HuH-7 (cell line): ENCODE measurements around the gene LDB2.

Source experiments
- DNase-seq: peaks from one replicate; pipeline ENCODE4 v3.0.0; 2011; ENCODE audit warnings: low spot score

Gene LDB2

DNA sequence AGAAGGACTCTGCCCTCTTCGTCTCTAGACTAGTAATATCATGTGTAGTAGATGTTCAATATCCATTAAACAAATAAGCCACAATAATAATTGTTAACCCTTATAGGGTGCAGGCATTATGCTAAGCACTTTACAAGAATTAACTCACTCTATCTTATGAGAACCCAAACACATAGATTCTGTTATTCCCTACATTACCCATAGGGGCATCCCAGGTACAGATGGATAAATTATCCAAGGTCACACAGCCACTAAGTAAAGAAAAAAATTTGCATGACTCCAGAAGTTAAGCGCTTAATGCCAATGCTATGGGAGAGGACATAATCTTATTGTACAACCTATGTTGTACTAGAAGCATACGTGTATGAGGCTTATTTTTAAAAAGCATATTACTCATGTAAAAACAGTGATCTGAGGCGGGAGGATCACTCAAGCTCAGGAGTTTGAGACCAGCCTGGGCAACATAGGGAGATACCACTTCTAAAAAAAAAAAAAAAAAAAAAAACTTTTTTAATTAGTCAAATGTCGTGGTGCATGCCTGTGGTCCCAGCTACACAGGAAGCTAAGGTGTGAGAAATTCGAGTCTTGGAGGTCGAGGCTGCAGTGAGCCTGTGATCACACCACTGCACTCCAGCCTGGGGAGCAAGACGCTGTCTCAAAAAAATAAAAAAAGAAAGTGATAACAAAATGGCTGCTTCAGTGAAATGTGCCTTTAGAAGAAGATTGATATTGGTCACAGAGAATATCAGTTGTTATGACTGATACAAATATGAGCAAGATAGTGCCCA lies 13.6 kb downstream of the LDB2 start:
- peak; percentile 8 for DNase-seq

GRCh38 chr4:16883806-16884205 lies 14.6 kb downstream of the LDB2 start:
- no peak for DNase-seq

GRCh38 chr4:16881151-16881884 lies 17.1 kb downstream of the LDB2 start:
- no peak for DNase-seq

- DNase-seq, result no peak
These were observed 23.0 kb downstream of the LDB2 start for GRCh38 chr4:16875487-16875886.

- no peak for DNase-seq
These were observed 28.7 kb downstream of the LDB2 start for GRCh38 chr4:16869594-16870245.

- DNase-seq, result no peak
These were observed 29.8 kb downstream of the LDB2 start for GRCh38 chr4:16868674-16869073.

DNA sequence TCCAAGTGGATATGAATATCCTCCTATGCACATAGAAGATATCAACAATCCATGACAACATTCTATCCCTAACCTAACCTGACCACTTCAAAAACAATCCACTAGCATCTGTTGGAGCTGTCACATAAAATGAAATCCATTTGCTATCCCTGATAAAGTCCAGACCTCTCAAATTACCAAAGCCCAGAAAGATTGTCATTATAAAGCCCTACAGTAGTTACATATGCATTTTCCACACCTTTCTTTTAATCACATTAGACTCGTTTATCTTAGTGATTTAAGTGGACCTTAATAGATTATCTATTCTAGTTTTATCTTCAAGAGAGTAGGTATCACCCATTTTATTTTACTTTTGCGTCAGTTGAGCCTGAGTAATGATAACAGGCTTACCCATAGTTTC lies 30.6 kb downstream of the LDB2 start:
- no peak for DNase-seq

DNA sequence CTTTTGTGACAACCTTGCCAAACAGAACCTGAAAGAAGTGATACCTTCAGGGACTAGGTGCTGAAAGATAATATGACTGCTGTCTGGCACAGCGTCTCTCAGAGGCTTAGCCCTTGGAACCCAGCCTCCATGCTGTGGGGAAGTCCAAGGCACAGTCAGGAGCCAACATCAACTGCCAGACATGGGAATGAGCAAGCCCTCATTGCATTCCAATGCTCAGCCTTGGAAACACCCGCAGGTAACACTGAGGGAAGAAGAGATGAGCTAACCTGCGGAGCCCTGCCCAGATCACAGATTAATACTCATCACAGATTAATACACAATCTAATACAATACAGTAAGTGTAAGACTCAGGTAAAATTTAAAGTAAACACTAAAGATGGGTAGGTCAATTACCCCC lies 31.5 kb downstream of the LDB2 start:
- no peak for DNase-seq

GRCh38 chr4:16865897-16866283 lies 32.6 kb downstream of the LDB2 start:
- DNase-seq, result no peak

- no peak for DNase-seq
These were observed 33.1 kb downstream of the LDB2 start for GRCh38 chr4:16865209-16865896.

DNA sequence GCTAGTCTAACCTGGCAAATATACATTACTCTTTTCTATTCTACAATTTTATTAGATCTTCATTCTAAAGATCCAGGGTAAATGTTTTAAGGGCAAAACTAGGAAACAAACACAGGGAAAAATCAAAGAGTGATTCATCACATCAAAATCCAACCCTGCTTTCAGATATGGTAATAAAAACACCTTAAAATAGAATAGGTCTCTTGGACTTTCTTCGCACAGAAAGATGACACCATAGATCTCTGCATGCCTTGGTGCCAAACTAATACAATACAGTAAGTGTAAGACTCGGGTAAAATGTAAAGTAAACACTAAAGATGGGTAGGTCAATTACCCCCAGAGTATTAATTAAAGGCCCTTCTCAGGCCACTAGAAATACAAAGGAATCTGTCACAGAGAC lies 34.2 kb downstream of the LDB2 start:
- no peak for DNase-seq

- no peak for DNase-seq
These were observed 35.7 kb downstream of the LDB2 start for GRCh38 chr4:16862697-16863096.

GRCh38 chr4:16860516-16860915 lies 37.9 kb downstream of the LDB2 start:
- DNase-seq, result no peak

DNA sequence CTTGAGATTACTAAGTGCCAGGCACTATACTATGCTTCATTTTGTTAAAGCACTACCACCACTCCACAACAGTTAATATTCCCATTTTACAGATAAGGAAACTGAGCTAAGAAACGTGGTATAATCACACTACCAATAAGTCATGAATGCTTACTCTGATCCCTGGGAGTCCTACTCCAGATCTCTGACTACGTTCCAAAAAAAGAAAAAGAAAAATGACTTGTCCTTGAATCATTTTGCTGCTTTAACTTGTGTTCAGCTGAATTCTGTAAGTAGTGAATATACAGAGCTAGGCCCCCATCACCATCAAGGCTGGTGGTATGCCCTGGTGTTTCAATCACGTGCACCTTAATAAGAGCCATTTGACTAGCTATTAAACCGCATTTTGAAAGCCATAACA lies 39.4 kb downstream of the LDB2 start:
- DNase-seq, result no peak

DNA sequence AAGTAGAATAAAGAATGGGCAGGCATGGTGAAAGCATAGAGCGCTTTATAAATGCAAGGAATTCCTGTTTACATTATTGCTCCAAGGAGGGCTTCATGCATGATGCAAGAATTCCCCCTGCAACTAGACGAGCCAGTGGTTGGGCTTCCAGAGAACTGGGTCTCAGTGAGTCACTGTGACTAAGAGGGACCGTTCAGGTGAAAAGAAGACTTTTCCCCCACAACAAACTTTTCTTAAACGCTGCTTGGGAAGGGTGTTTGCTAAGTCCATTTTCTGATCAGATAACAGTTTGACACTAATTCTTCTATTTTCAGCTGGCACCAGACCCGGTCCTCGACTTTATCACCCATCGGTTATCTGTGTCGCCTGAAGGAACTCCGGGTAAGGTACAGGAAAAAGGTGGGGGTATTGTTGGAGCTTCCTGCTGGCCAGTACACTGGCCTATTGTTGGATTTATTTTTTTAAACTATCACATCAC lies 40.1 kb downstream of the LDB2 start:
- DNase-seq, result no peak

- DNase-seq, result no peak
These were observed 41.0 kb downstream of the LDB2 start for GRCh38 chr4:16857425-16857824.

GRCh38 chr4:16853640-16854039 lies 44.8 kb downstream of the LDB2 start:
- no peak for DNase-seq

DNA sequence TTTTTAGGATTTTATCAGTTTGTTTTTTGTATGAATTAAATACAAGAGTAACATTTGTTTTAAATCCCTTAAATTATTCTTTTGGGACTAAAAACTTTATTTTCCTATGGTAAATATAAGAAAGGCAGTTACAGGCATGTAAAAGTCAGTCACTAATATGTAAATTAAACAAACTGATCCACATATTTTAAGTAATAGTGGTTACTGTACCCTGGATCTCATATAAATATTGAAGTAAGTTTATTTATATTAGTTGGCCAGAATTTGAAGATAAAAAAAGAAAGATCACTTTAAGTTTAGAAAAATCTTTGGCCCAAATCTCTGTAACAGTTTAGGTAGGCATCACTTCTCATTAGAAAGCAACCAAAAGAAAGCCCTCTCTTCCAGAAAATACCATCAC lies 45.8 kb downstream of the LDB2 start:
- DNase-seq, result no peak

DNA sequence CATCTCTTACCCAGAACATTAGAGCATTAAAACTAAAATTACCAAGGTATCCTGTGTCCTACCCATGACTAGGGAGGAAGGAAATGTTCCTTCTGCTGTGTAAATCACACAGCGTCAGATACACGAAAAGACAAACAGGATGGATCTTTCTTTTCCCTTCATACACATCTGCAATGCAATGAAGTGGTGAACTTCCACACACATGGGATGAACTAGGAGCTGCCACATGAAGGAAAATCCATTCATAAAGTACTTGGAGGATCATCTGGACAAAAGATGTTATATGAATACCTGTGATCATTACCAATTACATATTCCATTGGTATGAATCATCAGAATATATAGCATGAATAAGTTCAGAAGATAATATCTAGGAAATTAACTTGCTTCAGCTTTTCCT lies 46.2 kb downstream of the LDB2 start:
- DNase-seq, result no peak

- no peak for DNase-seq
These were observed 51.8 kb downstream of the LDB2 start for GRCh38 chr4:16846540-16847117.

- peak; percentile 21 for DNase-seq
These were observed 53.4 kb downstream of the LDB2 start for GRCh38 chr4:16844816-16845586.
